ENCODE results near the gene SMIM28.
"Not testable (repeated sequence)": the region's sequence is repeated elsewhere in the genome, so short reads cannot be mapped to it uniquely, and the experiment has no call there.

SMIM28 gene

DNA sequence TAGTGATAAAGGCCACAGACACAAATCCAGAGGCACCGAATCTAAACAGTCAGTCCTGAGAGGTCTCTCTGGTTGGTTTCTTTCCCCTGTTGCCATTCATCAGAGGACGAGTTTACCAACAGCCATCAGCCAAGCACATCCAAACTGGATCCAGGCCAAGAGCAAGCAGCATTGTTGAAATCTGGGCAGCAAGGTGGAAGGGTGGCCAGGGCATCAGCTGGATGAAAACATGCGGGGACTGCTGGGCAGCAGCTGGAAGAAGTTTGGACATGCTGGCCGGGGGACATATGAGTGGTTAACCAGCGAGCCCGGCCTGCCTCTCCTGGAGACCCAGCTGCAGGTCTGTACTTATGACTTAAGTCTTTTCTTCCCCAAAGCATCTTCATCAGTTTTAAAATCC, at the start of gene SMIM28:
Gene SMIM28, plus strand, starts transcription at position 62 of the 400 bp plus-strand sequence. Its CDS starts 168 bp downstream, at position 230.
- in situ Hi-C loops (cut with MboI; ENCODE audit: low sequenced_read_pairs), result no loop called here

DNA sequence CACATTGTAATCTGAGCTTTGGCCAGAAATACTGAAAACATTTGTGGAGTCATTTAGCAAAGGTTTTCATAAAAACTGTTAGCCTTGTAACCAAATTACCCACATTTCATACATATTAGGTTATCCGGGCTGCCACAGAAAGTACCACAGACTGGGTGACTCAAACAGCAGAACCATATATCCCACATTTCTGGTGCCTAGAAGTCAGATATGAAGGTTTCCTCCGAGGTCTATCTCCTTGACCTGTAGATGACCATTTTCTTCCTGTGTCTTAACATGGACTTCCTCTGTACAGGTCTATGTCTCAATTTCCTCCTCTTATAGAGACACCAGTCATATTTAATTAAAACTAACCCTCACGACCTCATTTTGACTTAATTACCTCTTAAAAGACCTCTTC, 49.5 kb upstream of the SMIM28 start:
- in situ Hi-C loops (cut with MboI; ENCODE audit: low sequenced_read_pairs), result no loop called here

DNA sequence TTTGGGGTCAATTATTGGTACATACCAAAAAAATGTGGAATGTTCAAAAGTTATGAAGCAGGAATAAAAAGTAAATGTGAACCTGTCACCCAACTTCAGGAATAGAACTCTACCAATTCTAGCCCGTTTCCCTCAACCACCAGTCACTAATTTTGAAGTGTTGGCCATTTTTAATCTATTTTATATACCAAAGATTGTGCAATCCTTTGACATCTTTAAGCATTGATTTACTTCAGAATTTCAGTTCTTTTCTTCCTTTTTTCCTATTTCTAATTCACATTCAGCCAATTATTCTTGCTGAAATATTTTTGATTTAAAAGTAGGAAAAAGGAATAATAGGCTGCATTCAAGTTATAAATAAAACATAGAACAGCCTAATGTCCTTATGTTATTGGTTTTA, 46.9 kb upstream of the SMIM28 start:
- in situ Hi-C loops (cut with MboI; ENCODE audit: low sequenced_read_pairs), result no loop called here

- in situ Hi-C loops (cut with MboI; ENCODE audit: low sequenced_read_pairs), result no loop called here
Observed at GRCh38 chr6:138331444-138331843, 46.3 kb upstream of the SMIM28 start.

DNA sequence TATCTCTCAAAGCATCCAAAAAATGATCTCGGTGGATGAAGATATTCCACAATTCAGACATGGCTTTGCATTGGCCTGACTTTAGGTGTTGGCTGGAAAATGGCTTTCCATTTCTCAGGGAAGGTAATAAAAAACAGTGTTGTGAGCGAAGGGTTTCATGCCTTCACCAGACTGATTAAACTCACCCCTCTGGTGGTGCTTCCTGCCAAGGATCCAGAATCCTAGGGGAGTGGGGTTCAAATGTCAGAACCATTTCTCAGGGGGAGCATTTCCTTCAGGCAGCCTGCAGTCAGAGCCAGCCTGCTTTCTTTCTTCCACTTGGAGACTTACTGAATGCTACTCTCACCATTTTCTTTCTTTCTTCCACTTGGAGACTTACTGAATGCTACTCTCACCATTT, 45.7 kb upstream of the SMIM28 start:
- in situ Hi-C loops (cut with MboI; ENCODE audit: low sequenced_read_pairs), result no loop called here

GRCh38 chr6:138334000-138334399, 43.7 kb upstream of the SMIM28 start:
- in situ Hi-C loops (cut with MboI; ENCODE audit: low sequenced_read_pairs), result no loop called here

GRCh38 chr6:138334963-138335362, 42.7 kb upstream of the SMIM28 start:
- in situ Hi-C loops (cut with MboI; ENCODE audit: low sequenced_read_pairs), result no loop called here

DNA sequence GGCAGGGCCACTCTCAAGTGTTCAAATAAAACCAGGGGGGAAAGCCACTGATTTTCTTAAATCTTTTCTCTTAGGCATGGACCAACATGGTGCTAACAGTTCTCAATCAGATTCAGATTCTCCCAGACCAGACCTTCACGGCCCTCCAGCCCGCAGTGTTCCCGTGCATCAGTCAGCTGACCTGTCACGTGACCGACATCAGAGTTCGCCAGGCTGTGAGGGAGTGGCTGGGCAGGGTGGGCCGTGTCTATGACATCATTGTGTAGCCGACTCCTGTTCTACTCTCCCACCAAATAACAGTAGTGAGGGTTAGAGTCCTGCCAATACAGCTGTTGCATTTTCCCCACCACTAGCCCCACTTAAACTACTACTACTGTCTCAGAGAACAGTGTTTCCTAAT, 41.5 kb upstream of the SMIM28 start:
- in situ Hi-C loops (cut with MboI; ENCODE audit: low sequenced_read_pairs), result no loop called here

- in situ Hi-C loops (cut with MboI; ENCODE audit: low sequenced_read_pairs), result no loop called here
Observed at GRCh38 chr6:138337076-138337475, 40.6 kb upstream of the SMIM28 start.

GRCh38 chr6:138339024-138339423, 38.7 kb upstream of the SMIM28 start:
- in situ Hi-C loops (cut with MboI; ENCODE audit: low sequenced_read_pairs), result no loop called here

DNA sequence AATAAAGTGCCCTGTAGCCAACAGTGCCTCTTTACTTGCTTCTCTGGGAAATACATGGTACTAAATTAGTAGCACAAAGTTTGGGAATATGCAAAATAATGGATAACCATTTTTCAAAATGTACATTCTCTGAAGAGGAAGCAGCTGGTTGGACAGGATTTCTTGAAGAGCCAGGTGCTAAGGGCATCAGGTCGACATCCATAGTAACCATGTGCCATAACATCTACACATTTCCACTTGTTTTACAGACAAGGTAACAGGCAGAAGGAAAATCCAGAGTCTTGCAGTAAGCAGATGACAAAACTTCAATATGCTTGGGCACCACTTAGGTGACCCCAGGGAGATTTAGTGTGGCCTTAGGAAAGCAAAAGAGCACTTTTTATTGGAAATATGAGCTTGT, 36.5 kb upstream of the SMIM28 start:
- in situ Hi-C loops (cut with MboI; ENCODE audit: low sequenced_read_pairs), result no loop called here

DNA sequence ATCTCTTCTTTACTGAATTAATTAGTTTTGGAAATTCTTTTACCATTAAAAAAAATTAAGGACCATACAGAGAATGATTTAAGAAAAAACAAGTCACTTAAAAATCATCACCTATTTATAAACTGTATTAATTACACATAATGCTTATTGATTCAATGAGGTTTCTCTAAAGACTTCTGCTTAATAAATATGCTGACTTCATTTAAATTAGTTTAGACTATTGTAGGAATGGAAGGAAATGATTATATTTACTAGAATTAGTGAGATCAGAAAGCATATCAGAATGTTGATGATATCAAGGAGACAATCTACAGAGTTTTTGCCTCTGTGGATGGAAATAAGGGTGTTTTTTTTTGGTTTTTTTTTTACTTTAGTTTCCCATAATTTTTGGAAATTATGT, 34.6 kb upstream of the SMIM28 start:
- in situ Hi-C loops (cut with MboI; ENCODE audit: low sequenced_read_pairs), result no loop called here

- in situ Hi-C loops (cut with MboI; ENCODE audit: low sequenced_read_pairs), result no loop called here
Observed at GRCh38 chr6:138345565-138346285, 32.0 kb upstream of the SMIM28 start.

DNA sequence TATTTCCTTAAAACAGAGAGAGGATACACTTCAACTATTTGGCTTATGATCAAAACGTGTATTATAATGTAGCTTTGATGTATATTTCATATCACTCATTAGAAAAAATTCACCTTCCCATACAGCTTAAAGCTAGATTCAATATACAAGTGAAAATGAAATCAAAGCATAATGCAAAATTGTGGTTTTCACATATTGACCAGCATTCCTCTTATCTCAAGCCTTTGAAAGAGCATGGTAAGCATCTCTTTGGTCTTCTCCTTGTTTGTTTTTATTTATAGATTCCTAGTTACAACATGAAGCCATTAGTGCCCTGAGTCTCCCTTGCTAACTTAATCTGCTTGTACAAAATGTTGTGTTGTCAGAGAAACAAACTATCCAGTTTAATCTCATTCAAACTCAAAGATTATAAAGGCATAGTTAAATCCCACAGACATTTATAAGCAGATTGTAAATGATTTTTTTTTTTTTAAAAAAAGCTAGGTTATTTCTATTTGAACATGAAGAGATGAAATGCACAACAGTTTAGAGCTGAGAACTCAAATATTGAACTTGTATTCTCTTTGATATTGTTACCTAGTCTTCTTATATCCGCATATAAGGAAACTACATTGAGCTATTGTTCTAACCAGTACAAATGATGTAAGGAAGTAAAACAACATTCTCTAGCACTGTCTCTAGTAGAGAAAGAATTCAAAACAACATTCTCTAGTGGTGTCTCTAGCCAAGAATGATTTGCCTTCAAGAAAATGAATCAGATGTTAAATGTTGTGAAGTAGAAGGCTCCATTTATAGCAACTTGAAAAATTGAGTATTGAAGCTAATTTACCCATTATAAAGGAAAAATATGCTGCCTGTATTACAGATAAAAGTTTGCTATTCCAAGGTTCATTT, 31.2 kb upstream of the SMIM28 start:
- in situ Hi-C loops (cut with MboI; ENCODE audit: low sequenced_read_pairs), result no loop called here

- in situ Hi-C loops (cut with MboI; ENCODE audit: low sequenced_read_pairs), result no loop called here
Observed at GRCh38 chr6:138347864-138348263, 29.8 kb upstream of the SMIM28 start.

DNA sequence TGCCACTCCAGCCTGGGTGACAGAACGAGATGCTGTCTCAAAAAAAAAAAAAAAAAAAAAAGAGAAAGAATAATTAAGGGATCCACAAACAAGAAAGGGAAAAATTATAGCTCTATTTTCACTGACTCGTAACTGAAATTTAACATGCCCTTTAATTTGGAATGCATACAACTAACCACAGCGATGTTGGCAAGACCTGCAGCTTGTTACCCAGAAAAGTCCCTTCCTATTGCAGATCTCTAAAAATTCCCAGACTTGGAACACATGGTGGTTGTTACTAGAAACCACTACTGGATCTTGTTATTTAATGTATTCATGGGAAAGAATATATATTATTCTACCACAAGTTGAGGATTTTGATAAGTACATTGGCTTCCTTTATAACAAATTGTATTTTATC, 27.8 kb upstream of the SMIM28 start:
- in situ Hi-C loops (cut with MboI; ENCODE audit: low sequenced_read_pairs), result no loop called here

- in situ Hi-C loops (cut with MboI; ENCODE audit: low sequenced_read_pairs), result no loop called here
Observed at GRCh38 chr6:138357928-138358327, 19.8 kb upstream of the SMIM28 start.

DNA sequence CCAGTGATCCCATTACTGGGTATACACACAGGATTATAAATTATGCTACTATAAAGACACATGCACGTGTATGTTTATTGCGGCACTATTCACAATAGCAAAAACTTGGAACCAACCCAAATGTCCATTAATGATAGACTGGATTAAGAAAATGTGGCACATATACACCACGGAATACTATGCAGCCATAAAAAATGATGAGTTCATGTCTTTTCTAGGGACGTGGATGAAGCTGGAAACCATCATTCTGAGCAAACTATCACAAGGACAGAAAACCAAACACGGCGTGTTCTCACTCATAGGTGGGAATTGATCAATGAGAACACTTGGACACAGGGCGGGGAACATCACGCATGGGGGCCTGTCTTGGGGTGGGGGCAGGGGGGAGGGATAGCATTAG, 9.0 kb upstream of the SMIM28 start:
- in situ Hi-C loops (cut with MboI; ENCODE audit: low sequenced_read_pairs), result not testable (repeated sequence)

DNA sequence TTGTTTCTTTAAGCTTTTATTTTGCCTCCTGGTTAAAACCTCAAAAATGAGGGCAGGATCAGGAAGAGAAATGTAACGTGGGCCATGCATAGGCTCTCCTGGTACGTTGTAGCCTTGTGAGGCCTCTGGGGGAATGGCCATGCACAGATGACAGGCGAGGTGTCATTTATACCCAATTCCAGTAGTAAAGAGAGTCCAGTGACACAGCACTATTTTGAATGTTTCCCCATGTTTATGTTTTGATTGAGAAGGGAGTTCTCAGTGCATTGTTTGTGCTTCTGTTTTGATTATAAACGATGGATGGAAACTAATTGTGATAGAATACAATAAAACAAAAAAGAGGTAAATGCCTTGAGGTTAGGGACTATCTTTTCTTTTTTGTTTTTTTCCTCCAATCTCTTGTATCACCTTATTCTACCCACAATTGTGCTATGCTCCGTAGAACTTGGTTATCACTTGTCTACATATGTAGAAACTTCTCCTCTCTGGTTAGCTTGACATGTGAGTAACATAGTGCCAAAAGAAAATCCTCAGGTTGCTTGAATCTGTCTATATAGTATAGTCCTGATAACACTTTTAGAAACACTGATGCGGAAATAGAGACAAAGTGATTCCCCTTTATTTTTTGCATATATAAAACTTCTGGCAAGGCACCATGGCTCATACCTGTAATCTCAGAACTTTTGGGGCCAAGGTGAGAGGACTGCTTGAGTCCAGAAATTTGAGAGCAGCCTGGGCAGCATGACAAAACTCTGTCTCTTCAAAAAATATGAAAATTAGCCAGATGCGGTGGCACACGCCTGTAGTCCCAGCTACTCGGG, 6.9 kb upstream of the SMIM28 start:
- in situ Hi-C loops (cut with MboI; ENCODE audit: low sequenced_read_pairs), result no loop called here

DNA sequence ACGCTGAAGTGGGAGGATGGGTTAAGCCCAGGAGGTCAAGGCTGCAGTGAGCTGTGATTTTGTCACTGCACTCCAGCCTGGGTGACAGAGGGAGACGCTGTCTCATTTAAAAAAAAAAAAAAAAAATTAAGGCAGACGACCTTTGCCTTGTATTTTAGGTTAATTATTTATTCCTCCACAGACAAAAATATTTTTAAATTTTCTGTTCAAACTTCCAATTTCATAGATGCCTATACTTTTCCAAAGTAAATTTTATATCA, 6.3 kb upstream of the SMIM28 start:
- in situ Hi-C loops (cut with MboI; ENCODE audit: low sequenced_read_pairs), result no loop called here

GRCh38 chr6:138371720-138372119, 6.0 kb upstream of the SMIM28 start:
- in situ Hi-C loops (cut with MboI; ENCODE audit: low sequenced_read_pairs), result no loop called here
